ENCODE data around the gene MRPL4. TPM values are rescaled to one million over a fixed set of nuclear protein-coding genes. Genes with fewer than 3 reads are reported as not detected.

Gene MRPL4
- total RNA-seq, 1 experiment from 2014 or later = 146 TPM

DNA sequence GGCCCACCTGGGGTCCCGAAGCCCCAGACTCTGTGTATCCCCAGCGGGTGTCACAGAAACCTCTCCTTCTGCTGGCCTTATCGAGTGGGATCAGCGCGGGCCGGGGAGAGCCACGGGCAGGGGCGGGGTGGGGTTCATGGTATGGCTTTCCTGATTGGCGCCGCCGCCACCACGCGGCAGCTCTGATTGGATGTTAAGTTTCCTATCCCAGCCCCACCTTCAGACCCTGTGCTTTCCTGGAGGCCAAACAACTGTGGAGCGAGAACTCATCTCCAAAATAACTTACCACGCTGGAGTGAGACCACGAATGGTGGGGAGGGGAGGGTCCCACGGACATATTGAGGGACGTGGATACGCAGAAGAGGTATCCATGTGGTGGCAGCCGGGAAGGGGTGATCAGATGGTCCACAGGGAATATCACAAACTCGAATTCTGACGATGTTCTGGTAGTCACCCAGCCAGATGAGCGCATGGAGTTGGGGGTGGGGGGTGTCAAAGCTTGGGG lies 36.7 kb downstream of the MRPL4 start:
- H3K9ac ChIP-seq (ENCODE audit: low read length) = peak overlapping the region; percentile 94
- no peak for TF ChIP-seq FOSL1 (IDR thresholded peaks at IDR 0.05; ENCODE audit: low read depth)
- TF ChIP-seq, protein P1, sequence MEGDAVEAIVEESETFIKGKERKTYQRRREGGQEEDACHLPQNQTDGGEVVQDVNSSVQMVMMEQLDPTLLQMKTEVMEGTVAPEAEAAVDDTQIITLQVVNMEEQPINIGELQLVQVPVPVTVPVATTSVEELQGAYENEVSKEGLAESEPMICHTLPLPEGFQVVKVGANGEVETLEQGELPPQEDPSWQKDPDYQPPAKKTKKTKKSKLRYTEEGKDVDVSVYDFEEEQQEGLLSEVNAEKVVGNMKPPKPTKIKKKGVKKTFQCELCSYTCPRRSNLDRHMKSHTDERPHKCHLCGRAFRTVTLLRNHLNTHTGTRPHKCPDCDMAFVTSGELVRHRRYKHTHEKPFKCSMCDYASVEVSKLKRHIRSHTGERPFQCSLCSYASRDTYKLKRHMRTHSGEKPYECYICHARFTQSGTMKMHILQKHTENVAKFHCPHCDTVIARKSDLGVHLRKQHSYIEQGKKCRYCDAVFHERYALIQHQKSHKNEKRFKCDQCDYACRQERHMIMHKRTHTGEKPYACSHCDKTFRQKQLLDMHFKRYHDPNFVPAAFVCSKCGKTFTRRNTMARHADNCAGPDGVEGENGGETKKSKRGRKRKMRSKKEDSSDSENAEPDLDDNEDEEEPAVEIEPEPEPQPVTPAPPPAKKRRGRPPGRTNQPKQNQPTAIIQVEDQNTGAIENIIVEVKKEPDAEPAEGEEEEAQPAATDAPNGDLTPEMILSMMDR (IDR thresholded peaks at IDR 0.05 in 2 of 3, conservative IDR thresholded peaks at IDR 0.05 in 1 of 3; ENCODE audit: borderline replicate concordance in 1 of 3, insufficient read depth in 1 of 3, low read depth in 2 of 3, low read length in 2 of 3) = no peak
- TF ChIP-seq RAD21 (IDR thresholded peaks at IDR 0.05; ENCODE audit: low read depth) = no peak
- no peak for TF ChIP-seq EZH2 (IDR thresholded peaks at IDR 0.05)
- TF ChIP-seq TCF7L2 (IDR thresholded peaks at IDR 0.05; ENCODE audit: borderline replicate concordance, extremely low read depth, insufficient read depth, insufficient read length) = no peak
- TF ChIP-seq SRF (IDR thresholded peaks at IDR 0.05; ENCODE audit: low read depth) = no peak
- TF ChIP-seq CEBPB (IDR thresholded peaks at IDR 0.05; ENCODE audit: low read depth) = no peak
- TF ChIP-seq, protein P2, sequence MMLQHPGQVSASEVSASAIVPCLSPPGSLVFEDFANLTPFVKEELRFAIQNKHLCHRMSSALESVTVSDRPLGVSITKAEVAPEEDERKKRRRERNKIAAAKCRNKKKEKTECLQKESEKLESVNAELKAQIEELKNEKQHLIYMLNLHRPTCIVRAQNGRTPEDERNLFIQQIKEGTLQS (IDR thresholded peaks at IDR 0.05) = no peak
- TF ChIP-seq ZNF274 (IDR thresholded peaks at IDR 0.05; ENCODE audit: low read depth, low read length) = no peak
- TF ChIP-seq SIN3A (IDR thresholded peaks at IDR 0.05; ENCODE audit: low read depth) = no peak
- no peak for TF ChIP-seq MAX (IDR thresholded peaks at IDR 0.05)
- TF ChIP-seq, protein P3, sequence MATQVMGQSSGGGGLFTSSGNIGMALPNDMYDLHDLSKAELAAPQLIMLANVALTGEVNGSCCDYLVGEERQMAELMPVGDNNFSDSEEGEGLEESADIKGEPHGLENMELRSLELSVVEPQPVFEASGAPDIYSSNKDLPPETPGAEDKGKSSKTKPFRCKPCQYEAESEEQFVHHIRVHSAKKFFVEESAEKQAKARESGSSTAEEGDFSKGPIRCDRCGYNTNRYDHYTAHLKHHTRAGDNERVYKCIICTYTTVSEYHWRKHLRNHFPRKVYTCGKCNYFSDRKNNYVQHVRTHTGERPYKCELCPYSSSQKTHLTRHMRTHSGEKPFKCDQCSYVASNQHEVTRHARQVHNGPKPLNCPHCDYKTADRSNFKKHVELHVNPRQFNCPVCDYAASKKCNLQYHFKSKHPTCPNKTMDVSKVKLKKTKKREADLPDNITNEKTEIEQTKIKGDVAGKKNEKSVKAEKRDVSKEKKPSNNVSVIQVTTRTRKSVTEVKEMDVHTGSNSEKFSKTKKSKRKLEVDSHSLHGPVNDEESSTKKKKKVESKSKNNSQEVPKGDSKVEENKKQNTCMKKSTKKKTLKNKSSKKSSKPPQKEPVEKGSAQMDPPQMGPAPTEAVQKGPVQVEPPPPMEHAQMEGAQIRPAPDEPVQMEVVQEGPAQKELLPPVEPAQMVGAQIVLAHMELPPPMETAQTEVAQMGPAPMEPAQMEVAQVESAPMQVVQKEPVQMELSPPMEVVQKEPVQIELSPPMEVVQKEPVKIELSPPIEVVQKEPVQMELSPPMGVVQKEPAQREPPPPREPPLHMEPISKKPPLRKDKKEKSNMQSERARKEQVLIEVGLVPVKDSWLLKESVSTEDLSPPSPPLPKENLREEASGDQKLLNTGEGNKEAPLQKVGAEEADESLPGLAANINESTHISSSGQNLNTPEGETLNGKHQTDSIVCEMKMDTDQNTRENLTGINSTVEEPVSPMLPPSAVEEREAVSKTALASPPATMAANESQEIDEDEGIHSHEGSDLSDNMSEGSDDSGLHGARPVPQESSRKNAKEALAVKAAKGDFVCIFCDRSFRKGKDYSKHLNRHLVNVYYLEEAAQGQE (IDR thresholded peaks at IDR 0.05; ENCODE audit: low read depth) = no peak
- no peak for TF ChIP-seq POLR2AphosphoS5 (IDR thresholded peaks at IDR 0.05; ENCODE audit: low read depth, low read length)
- no peak for TF ChIP-seq YY1 (IDR thresholded peaks at IDR 0.05; ENCODE audit: extremely low read depth, insufficient replicate concordance, low read depth, low read length)
- no peak for TF ChIP-seq EGR1 (IDR thresholded peaks at IDR 0.05; ENCODE audit: low read depth)
- no peak for TF ChIP-seq SP1 (IDR thresholded peaks at IDR 0.05; ENCODE audit: low read depth)
- no peak for TF ChIP-seq JUND (IDR thresholded peaks at IDR 0.05)
- TF ChIP-seq EZH2phosphoT487 (IDR thresholded peaks at IDR 0.05; ENCODE audit: borderline replicate concordance) = no peak
- no peak for TF ChIP-seq POLR2A (IDR thresholded peaks at IDR 0.05; ENCODE audit: borderline replicate concordance, extremely low read depth, insufficient read depth, insufficient read length)

More for the DNA sequence above, 36.7 kb downstream of the MRPL4 start:
- Histone ChIP-seq H4K20me1 (ENCODE audit: insufficient read depth) (no peaks in the 10 kb centered on the region), H3K36me3 (ENCODE audit: control insufficient read depth in 1 of 2, insufficient read depth in 2 of 2, low read length in 2 of 2) (peaks cover 2 to 12% of the 10 kb centered on the region in 2 experiments; a peak in 3 of 4 replicates), H3K27ac (ENCODE audit: low read depth, low read length) (peak overlapping the region; percentile 76), H3K4me2 (ENCODE audit: low read length) (peak overlapping the region; percentile 100), H3K9me3 (ENCODE audit: control insufficient read depth in 1 of 2, insufficient read depth in 1 of 2, low read depth in 1 of 2, low read length in 2 of 2) (no peaks in the 10 kb centered on the region), H3K9me2 (ENCODE audit: insufficient read depth) (no peaks in the 10 kb centered on the region), H2AFZ (ENCODE audit: low read depth, low read length, poor library complexity, severe bottlenecking) (no peak overlapping the region), H3K79me2 (ENCODE audit: insufficient read depth, low read length) (peaks cover 16% of the 10 kb centered on the region; the same call in 1 of the 2 replicates), H3K4me3 (replicated peaks in 1 of 2; ENCODE audit: low read depth in 1 of 2, low read length in 2 of 2) (peak overlapping the region; percentile 77 to 91), H3K27me3 (ENCODE audit: insufficient read depth, low read length) (no peaks in the 10 kb centered on the region), H3K4me1 (ENCODE audit: control insufficient read depth in 1 of 2, insufficient read depth in 2 of 2, low read length in 2 of 2) (peaks cover 13 to 63% of the 10 kb centered on the region in 2 experiments)
- RAD21 ChIA-PET (ENCODE audit: low non-redundant PET in 1 of 2, low total read pairs in 2 of 2, uncharacterized antibody in 2 of 2, unreplicated experiment in 2 of 2) = interaction anchor here (1.0 to 1.1 kb wide), 2 partner anchors 45 to 46 kb away, joined by 4 to 6 read pairs; partner anchors contain the start of gene RAVER1 (in 1 of the 2)
- BruUV-seq (replicated peaks) = TSS peak; percentile 57
- CTCF ChIA-PET = interaction anchor here (1.0 to 3.2 kb wide), 10 partner anchors 8 to 356 kb away, joined by 3 to 30 read pairs (median 8); partner anchors contain the start of gene CDC37
- POLR2A ChIA-PET = interaction anchor here (0.7 to 2.6 kb wide), 14 partner anchors 8 to 132 kb away, joined by 3 to 26 read pairs (median 5); partner anchors contain the start of genes FDX2, PDE4A, RAVER1 and TYK2
- ATAC-seq (peak; percentile 68), DNase-seq (ENCODE audit: low read depth, low spot score) (peak; percentile 74)
- intact Hi-C loops (cut with micrococcal nuclease) = loop anchor here (2.0 kb wide), 1 partner anchor 44 kb away; the partner anchor contains the start of gene RAVER1
